Activated CD4-positive, alpha-beta T cell treated with anti-CD3 and anti-CD28 coated beads for 1 hour (primary cell): ENCODE data around the gene TEAD2.
"Not testable (repeated sequence)": the region's sequence is repeated elsewhere in the genome, so short reads cannot be mapped to it uniquely, and the experiment has no call there.

Experiments
- DNase-seq: peaks from one replicate; pipeline ENCODE4 v3.0.0-alpha.2; 2020

The TEAD2 gene

DNA sequence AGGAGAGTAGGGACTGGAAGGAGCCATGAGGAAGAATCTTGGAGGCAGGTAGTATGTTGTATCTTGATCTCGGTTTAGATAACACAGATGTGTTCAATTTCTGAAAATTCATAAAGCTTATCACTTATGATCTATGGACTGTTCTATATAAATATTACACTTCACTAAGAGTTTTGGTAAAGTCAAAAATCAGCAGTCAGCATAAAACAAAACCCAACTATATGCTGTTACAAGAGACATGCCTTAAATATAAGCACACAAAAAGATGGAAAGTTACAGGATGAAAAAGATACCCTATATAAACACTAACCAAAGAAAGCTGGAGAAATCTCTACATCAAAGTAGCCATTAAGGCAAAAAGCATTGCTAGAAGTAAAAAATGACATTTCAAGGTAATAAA is 21.4 kb upstream of the TEAD2 start:
- no peak for DNase-seq

DNA sequence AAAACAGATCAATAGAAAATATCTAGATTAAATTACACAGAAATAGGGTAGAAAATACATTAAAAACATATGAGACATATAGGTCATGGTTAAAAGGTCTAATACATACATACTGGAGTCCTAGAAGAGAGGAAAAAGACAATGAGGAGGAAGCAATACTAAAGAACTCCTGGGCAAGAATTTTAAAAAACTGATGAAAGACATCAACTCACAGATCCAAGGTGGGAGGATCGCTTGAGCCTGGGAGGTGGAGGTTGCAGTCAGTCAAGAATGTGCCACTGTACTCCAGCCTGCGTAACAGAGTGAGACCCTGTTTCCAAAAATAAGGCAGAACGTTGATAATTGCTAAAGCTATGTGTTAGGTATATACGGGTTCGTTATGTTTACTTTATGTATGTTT is 20.4 kb upstream of the TEAD2 start:
- no peak for DNase-seq

- no peak for DNase-seq
Measured at GRCh38 chr19:49380391-49380790, 18.2 kb upstream of the TEAD2 start.

DNA sequence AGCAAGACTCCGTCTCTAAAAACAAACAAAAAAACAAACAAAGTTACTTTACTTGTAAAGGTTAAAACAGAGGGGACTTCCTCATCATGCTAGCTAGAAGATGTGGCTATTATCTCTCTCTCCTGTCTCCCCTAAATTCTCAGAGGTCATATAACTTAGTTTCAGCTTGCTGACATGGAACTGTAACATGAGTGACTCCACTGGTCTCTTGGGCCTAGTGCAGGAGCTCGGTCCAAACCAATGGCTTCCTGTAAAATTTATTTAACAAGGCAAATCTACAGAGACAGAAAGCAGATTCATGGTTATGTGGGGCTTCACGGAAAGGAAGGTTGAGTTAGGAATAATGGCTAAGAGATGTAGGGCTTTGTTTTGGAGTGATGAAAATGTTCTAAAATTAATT is 16.3 kb upstream of the TEAD2 start:
- no peak for DNase-seq

DNA sequence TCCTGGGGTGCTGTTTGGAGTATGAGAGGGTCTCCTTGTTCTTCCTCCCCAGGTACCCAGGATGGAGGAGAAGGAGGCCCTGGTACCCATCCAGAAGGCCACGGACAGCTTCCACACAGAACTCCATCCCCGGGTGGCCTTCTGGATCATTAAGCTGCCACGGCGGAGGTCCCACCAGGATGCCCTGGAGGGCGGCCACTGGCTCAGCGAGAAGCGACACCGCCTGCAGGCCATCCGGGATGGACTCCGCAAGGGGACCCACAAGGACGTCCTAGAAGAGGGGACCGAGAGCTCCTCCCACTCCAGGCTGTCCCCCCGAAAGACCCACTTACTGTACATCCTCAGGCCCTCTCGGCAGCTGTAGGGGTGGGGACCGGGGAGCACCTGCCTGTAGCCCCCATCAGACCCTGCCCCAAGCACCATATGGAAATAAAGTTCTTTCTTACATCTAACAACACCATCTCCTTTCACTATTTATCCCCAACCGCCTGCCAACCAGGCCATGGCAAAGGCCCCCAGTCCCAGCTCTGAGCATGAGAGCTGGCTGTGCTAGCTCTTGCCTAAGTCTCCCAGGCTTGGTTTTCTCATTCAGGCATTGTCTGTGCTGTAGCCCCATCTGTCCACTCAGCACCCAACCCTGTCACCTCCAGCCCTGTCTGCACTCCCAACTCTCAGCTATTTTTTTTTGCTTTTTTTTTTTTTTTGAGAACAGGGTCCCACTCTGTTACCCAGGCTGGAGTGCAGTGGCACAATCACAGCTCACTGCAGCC is 12.6 kb upstream of the TEAD2 start:
- no peak for DNase-seq

DNA sequence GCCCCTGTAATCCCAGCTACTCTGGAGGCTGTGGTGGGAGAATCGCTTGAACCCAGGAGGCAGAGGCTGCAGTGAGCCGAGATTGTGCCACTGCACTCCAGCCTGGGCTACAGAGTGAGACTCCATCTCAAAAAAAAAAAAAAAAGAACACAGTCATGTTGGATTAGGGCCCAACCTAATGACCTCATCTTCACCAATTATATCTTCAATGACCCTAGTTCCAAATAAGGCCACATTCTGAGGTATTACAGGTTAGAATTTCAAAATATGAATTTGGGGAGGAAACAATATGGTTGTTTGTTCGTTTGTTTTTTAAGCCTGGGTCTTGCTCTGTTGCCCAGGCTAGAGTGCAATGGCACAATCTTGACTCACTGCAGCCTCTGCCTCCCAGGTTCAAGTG is 11.0 kb upstream of the TEAD2 start:
- not testable (repeated sequence) for DNase-seq

DNA sequence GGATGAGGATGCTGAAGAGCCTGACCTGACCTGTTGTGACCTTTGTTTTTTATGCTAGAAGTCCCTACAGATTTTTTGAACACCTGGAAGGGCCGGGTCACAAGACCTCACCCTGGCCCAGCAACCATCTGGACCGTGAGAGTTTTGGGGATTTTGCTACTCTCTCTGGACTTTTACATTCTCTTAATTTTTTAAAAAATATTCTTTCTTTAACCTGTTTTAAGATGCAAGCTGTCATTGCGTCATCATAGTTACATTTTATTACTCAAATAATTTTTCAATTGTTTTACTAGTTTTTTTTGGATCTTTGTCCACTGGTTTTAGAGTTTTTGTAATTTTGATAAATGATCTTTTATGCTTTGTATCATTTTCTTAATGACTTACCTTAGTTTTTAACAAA is 9.0 kb upstream of the TEAD2 start:
- DNase-seq = no peak

- DNase-seq = no peak
Measured at GRCh38 chr19:49368711-49369358, 6.6 kb upstream of the TEAD2 start.

GRCh38 chr19:49366110-49366509 is 3.9 kb upstream of the TEAD2 start:
- no peak for DNase-seq

- DNase-seq = no peak
Measured at GRCh38 chr19:49364083-49364737, 2.0 kb upstream of the TEAD2 start.

GRCh38 chr19:49363268-49364082 is 1.3 kb upstream of the TEAD2 start, which contains the start of gene DKKL1:
DKKL1 (plus strand) TSS chr19:49363877; CDS start chr19:49363999, 122 bp downstream.
- peak; percentile 36 for DNase-seq

DNA sequence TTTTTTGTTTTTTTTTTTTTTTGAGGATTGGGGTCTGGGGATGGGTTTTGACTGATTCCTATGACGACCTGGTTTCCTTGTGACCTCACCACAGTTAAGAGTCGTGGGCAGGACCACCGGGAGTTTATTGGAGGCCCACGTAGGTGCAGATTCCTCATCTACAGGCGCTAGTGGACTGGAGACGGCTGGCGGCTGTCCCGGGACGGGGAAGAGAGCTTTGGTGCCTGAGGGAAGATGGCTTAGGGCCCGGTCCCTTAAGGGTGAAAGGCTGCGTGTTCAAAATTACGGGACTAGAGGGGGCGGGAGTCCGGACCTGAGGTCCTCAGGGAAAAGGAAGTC is 682 bp upstream of the TEAD2 start:
- DNase-seq = no peak

GRCh38 chr19:49361438-49362047 is 673 bp downstream of the TEAD2 start:
- DNase-seq = no peak

DNA sequence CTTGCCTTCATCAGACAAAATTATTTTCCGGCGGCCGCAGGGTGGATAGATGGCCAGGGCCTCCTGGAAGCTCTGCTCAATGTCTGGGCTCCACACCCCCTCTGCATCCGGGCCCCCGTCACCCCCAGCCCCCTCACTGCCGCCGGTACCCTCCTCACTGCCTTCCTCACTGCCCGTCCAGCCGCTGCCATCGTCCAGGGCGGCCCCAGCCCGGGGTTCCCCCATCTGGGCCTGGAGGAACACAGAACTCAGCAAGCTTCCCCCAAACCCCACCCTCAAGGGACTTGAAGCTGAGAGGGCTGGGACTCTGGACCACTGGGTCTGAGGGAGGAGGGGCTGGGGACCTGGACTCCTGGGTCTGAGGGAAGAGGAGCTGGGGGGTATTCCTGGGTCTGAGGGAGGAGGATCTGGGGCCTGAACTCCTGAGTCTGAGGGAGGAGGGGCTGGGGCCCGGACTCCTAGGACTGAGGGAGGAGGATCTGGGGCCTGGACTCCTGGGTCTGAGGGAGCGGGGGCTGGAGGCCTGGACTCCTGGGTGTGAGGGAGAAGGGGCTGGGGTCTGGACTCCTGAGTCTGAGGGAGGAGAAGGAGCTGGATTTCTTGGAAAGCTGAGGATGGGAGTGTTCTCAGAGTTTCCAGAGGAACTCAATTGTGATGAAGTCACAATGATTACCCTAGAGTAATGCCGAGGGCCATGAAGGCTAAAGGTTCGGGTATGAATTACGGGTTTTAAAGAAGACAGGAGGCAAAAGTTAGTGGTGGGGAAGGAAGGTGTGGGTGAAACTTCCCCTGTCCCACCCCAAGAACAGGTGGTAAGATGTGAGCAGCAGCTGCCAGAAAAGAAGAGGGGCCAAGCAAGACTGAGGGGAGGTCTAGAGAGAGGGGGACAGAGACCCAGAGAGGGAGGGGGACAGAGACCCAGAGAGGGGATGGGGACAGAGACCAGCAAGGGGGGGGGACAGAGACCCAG is 2.1 kb downstream of the TEAD2 start:
- no peak for DNase-seq

DNA sequence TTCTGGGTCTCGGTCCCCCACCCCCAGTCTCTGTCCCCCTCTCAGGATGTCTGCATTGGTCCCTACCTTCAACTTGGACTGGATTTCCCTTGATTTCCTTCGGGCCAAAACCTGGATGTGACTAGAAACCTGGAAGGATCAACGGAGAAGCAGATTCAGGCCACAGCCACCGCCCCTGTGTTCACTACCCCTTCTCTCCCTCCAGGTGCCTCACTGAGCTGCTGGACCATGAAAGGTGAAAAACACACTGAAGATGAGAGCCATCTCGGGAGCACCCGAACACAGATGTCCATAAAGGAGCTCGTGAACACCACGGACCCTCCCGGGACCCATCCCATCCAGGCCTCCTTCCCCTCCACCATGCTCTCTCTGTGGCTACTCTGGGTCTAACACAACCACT is 5.0 kb downstream of the TEAD2 start:
- DNase-seq = no peak

- DNase-seq = no peak
Measured at GRCh38 chr19:49356382-49356781, 5.8 kb downstream of the TEAD2 start.

GRCh38 chr19:49355909-49356353 is 6.3 kb downstream of the TEAD2 start:
- DNase-seq = no peak

GRCh38 chr19:49349567-49349966 is 12.6 kb downstream of the TEAD2 start:
- DNase-seq = no peak

GRCh38 chr19:49348305-49349189 is 13.7 kb downstream of the TEAD2 start:
- no peak for DNase-seq

GRCh38 chr19:49347835-49348234 is 14.4 kb downstream of the TEAD2 start:
- no peak for DNase-seq
